HL-60 (cell line): Measurements from ENCODE around the gene PLAAT1.

ENCODE experiments used
- DNase-seq, 2 experiments: peaks; one replicate each; pipeline ENCODE4 v3.0.0-alpha.2; 2010 to 2020; ENCODE audit warnings: low read depth in 1 of 2, low spot score in 1 of 2
- H3K27ac ChIP-seq: fragments of 250-450 bp; sonication (Bioruptor Pico); replicated peaks from 2 replicates; pipeline ENCODE4 v1.5.1; 2020; ENCODE audit warnings: mild to moderate bottlenecking, moderate library complexity
- H3K27me3 ChIP-seq: fragments of 250-450 bp; sonication (Bioruptor Pico); 2 replicates; pipeline ENCODE4 v1.5.1; 2021; ENCODE audit warnings: mild to moderate bottlenecking, moderate library complexity; ENCODE audit not compliant: insufficient read depth, poor library complexity, severe bottlenecking
- H3K4me3 ChIP-seq: replicated peaks from 2 replicates; pipeline ENCODE4 v1.5.1; 2011; ENCODE audit warnings: mild to moderate bottlenecking, control low read depth, low read length; ENCODE audit not compliant: insufficient read depth
- GABPA ChIP-seq: IDR thresholded peaks from 2 replicates; pipeline ENCODE4 v1.6.1; 2012; ENCODE audit warnings: low read depth
- POLR2AphosphoS5 ChIP-seq: IDR thresholded peaks from 2 replicates; pipeline ENCODE4 v1.6.1; 2012; ENCODE audit warnings: low read depth
- REST ChIP-seq: IDR thresholded peaks from 2 replicates; pipeline ENCODE4 v1.6.1; 2012; ENCODE audit warnings: low read depth; ENCODE audit not compliant: insufficient replicate concordance
- SPI1 ChIP-seq: IDR thresholded peaks from 2 replicates; pipeline ENCODE4 v1.6.1; 2012; ENCODE audit warnings: low read depth, mild to moderate bottlenecking, borderline replicate concordance
- TF ChIP-seq, protein P1 (sequence below): IDR thresholded peaks from one replicate; pipeline ENCODE4 v1.5.1; 2011; ENCODE audit warnings: low read length, control low read depth, inconsistent platforms; ENCODE audit not compliant: insufficient read depth

The PLAAT1 gene

GRCh38 chr3:193269343-193270028 is 28.5 kb downstream of the PLAAT1 start:
- H3K4me3 ChIP-seq, result no peak overlapping the region
- H3K27ac ChIP-seq, result no peak overlapping the region
- H3K27me3 ChIP-seq, result no peaks in the 10 kb centered on the region
- no peak for DNase-seq
- no peak for TF ChIP-seq REST
- TF ChIP-seq GABPA, result no peak
- TF ChIP-seq, protein P1, sequence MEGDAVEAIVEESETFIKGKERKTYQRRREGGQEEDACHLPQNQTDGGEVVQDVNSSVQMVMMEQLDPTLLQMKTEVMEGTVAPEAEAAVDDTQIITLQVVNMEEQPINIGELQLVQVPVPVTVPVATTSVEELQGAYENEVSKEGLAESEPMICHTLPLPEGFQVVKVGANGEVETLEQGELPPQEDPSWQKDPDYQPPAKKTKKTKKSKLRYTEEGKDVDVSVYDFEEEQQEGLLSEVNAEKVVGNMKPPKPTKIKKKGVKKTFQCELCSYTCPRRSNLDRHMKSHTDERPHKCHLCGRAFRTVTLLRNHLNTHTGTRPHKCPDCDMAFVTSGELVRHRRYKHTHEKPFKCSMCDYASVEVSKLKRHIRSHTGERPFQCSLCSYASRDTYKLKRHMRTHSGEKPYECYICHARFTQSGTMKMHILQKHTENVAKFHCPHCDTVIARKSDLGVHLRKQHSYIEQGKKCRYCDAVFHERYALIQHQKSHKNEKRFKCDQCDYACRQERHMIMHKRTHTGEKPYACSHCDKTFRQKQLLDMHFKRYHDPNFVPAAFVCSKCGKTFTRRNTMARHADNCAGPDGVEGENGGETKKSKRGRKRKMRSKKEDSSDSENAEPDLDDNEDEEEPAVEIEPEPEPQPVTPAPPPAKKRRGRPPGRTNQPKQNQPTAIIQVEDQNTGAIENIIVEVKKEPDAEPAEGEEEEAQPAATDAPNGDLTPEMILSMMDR, result no peak
- TF ChIP-seq SPI1, result no peak
- no peak for TF ChIP-seq POLR2AphosphoS5

DNA sequence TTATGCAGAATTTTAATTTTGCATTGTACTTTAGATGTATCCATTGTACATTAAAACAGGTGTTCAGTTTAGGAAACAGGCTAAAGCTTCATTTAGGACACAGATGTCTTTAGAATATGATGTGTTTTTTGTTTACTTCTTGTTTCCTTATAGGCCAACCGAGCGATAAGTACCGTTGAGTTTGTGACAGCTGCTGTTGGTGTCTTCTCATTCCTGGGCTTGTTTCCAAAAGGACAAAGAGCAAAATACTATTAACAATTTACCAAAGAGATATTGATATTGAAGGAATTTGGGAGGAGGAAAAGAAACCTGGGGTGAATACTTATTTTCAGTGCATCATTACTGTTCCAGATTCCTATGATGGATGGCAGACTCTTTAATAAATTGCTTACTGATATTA is 29.4 kb downstream of the PLAAT1 start:
- H3K27ac ChIP-seq, result no peak overlapping the region
- TF ChIP-seq SPI1 (no peak), GABPA (no peak), POLR2AphosphoS5 (no peak), REST (no peak)
- TF ChIP-seq, protein P1, result no peak
- H3K27me3 ChIP-seq, result no peaks in the 10 kb centered on the region
- no peak overlapping the region for H3K4me3 ChIP-seq
- DNase-seq, result no peak

DNA sequence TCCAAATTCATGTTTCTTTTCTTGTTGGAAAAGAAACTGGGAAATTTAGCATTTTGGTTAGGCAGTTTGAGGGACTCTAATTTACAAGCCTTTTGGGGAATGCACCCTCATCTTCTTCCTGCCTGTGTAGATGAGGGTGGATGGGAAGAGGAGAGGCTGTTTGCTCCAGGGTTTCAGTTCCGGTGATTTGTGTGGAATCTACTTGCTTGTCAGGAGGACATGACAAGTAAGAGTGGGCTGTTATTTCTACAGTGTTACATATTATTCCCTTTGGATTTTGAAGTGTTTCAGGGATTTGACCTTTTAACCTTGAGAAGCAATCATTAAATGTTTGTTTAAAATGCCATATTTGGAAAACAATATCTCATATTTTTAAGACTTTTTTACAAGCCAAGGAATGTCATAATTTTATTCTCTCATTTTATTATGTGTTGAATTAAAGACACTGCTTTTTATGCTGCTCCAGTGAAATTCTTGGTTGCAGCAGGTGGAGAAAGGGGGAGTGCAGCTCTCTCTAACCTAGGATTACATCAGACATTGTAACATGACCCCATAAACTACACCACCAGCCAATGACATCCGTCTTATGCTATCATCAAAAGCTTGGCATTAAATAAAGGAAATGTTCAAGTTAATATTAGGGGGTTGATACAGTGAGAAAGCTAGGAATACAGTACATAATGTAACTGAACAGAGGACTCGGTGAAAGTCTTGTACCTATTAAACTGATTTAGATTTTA is 30.2 kb downstream of the PLAAT1 start:
- no peak for DNase-seq
- TF ChIP-seq POLR2AphosphoS5 (no peak), REST (no peak), SPI1 (no peak), GABPA (no peak)
- TF ChIP-seq, protein P1, result no peak
- H3K27me3 ChIP-seq, result no peaks in the 10 kb centered on the region
- no peak overlapping the region for H3K27ac ChIP-seq
- no peak overlapping the region for H3K4me3 ChIP-seq
